Activated T-helper 2 cell treated with anti-CD3 and anti-CD28 coated beads, Interferon-gamma antibody, Interleukin-2, Interleukin-4, amounts not matched to agents 10 μg/mL and 5 μg/mL and 100 μg/mL, durations not matched to agents 14 hours and 24 hours and 36 hours (primary cell): ENCODE measurements around the gene ZNF664. TPM values are rescaled to one million over a fixed set of nuclear protein-coding genes. Genes with fewer than 3 reads are reported as not detected.

Experiments
- DNase-seq: peaks from one replicate; pipeline ENCODE4 v3.0.0; 2021; ENCODE audit warnings: low spot score
- H3K27ac Mint-ChIP-seq: one replicate; pipeline ENCODE4 v1.8.0; 2021; ENCODE audit warnings: mixed read lengths
- H3K27me3 Mint-ChIP-seq: one replicate; pipeline ENCODE4 v1.8.0; 2021; ENCODE audit warnings: low read depth, mixed read lengths
- H3K36me3 Mint-ChIP-seq: one replicate; pipeline ENCODE4 v1.8.0; 2021; ENCODE audit warnings: low read depth, mixed read lengths
- H3K4me1 Mint-ChIP-seq: one replicate; pipeline ENCODE4 v1.8.0; 2021; ENCODE audit warnings: low read depth, mixed read lengths
- H3K4me3 Mint-ChIP-seq: one replicate; pipeline ENCODE4 v1.8.0; 2021; ENCODE audit warnings: low read depth, mild to moderate bottlenecking, moderate library complexity, mixed read lengths
- H3K9me3 Mint-ChIP-seq: one replicate; pipeline ENCODE4 v1.8.0; 2021; ENCODE audit warnings: mixed read lengths
- intact Hi-C: fragments of 100-400 bp; cut with micrococcal nuclease; formaldehyde crosslinking; loops from one replicate; pipeline ENCODE4 v1.15.1; 2023
- total RNA-seq: library from RNA; stranded (reverse); gene quantifications from 2 replicates; pipeline ENCODE4 v1.2.3, GENCODE V29; 2022

ZNF664 gene
- total RNA-seq, 1 donor from 2014 or later: 63.3 TPM

GRCh38 chr12:123971770-123972456 is 1.1 kb upstream of the ZNF664 start:
- peaks cover 30% of the 10 kb centered on the region for H3K36me3 Mint-ChIP-seq
- H3K4me3 Mint-ChIP-seq: peak overlapping the region; percentile 91
- DNase-seq: peak; percentile 34
- H3K27me3 Mint-ChIP-seq: peaks cover 2% of the 10 kb centered on the region
- peak overlapping the region; percentile 74 for H3K27ac Mint-ChIP-seq
- peaks cover 29% of the 10 kb centered on the region for H3K4me1 Mint-ChIP-seq
- no peaks in the 10 kb centered on the region for H3K9me3 Mint-ChIP-seq
- intact Hi-C loops: loop anchor here (5.0 kb wide), 2 partner anchors 260 to 340 kb away; partner anchors contain the start of genes ATP6V0A2, EIF2B1 and GTF2H3

DNA sequence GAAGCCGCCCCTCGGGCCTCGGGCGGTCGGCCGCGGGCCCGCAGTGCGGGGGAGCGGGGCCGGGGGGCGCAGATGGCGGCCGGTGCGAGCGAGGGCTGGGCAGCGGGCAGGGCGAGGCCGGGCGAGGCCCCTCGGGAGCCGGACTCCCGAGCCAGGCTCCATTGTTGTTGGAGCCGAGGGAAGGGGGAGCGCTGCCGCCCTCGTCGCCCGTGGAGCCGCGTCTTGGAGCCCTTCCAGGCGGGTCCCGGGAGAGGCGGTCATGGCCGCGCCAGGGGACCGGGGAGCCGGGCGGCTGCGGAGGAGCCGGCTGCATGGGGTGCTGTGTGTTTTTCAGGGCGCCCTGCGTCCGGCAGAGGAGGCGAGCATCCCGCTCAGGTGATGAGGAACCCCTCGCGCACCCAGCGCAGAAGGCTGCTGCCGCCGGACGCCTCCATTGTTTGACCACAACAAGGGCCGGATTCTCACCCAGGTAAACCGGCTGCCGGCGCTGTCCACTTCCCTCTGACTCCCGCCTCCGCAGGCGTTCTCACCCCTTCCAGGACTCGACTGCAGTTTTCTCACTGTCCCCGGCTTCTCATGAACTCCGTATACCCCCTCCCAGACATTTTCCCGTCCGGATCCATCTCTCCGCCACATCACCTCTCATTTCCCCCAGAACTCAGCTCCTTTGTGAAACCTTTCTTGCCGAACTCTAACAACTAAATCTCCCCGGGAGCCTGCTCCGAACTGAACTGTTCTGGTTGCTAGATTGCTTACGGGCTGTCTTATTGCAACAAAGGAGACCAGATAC is 732 bp downstream of the ZNF664 start:
- intact Hi-C loops: loop anchor here (5.0 kb wide), 2 partner anchors 261 to 341 kb away; partner anchors contain the start of genes ATP6V0A2, EIF2B1 and GTF2H3
- H3K36me3 Mint-ChIP-seq: peaks cover 35% of the 10 kb centered on the region
- DNase-seq: peak; percentile 17
- H3K9me3 Mint-ChIP-seq: no peaks in the 10 kb centered on the region
- H3K27ac Mint-ChIP-seq: peak overlapping the region; percentile 58
- peak overlapping the region; percentile 96 for H3K4me3 Mint-ChIP-seq
- peaks cover 26% of the 10 kb centered on the region for H3K4me1 Mint-ChIP-seq
- H3K27me3 Mint-ChIP-seq: peaks cover 2% of the 10 kb centered on the region

DNA sequence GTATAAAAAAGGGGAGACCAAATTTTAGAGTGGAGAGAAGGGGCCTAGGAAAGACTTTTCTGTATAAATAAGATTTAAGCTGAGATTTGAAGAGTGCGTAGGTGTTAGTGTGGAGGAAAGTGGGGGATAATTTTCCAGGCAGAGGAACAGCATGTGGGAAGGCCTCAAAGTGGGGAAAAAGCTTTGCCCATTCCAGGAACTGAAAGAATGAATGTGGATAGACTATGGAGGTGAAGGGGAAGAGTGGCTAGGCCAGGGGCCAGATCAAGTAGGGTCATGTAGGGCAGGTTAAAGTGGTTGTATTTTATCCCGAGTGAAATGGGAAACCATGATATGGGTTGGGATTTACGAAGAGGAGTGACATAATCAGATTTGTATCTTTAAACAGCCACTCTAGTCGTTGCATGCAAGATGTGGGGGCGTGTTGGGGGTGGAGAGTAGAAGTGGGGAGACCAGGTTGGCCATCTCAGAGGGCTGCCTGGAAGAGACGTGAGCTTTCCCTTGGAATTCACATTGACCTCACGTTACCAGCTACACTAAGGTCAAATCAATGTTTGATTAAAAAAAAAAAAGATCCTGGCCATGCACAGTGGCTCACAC is 3.3 kb downstream of the ZNF664 start:
- H3K9me3 Mint-ChIP-seq: no peaks in the 10 kb centered on the region
- peaks cover 37% of the 10 kb centered on the region for H3K36me3 Mint-ChIP-seq
- intact Hi-C loops: no loop called here
- H3K4me3 Mint-ChIP-seq: no peak overlapping the region
- no peak overlapping the region for H3K27ac Mint-ChIP-seq
- H3K27me3 Mint-ChIP-seq: peaks cover 2% of the 10 kb centered on the region
- no peak for DNase-seq
- H3K4me1 Mint-ChIP-seq: peaks cover 21% of the 10 kb centered on the region

- peaks cover 34% of the 10 kb centered on the region for H3K36me3 Mint-ChIP-seq
- H3K9me3 Mint-ChIP-seq: no peaks in the 10 kb centered on the region
- peaks cover 16% of the 10 kb centered on the region for H3K4me1 Mint-ChIP-seq
- intact Hi-C loops: no loop called here
- no peak overlapping the region for H3K27ac Mint-ChIP-seq
- H3K27me3 Mint-ChIP-seq: no peaks in the 10 kb centered on the region
- no peak for DNase-seq
- no peak overlapping the region for H3K4me3 Mint-ChIP-seq
These were observed 6.6 kb downstream of the ZNF664 start for GRCh38 chr12:123979566-123979965.

DNA sequence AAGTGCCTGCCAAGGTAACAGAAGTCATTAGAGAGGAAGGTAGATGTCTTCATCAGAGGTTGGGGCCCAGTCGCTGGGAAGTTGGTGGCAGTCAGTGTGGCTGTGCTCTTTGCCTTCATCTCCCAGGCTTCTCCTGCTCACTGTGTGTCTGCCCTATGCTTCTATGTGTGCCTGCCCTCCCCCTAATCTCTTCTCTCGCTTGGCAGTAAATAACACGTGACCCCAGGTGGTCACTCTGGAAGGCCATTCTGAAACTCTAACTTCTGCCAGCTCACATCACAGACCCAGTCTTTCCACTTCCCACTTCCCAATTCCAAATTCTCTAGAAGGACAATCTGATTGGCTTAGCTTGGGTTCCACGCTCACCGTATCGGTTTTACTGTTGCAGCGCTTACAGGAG is 9.3 kb downstream of the ZNF664 start:
- no peaks in the 10 kb centered on the region for H3K27me3 Mint-ChIP-seq
- H3K9me3 Mint-ChIP-seq: no peaks in the 10 kb centered on the region
- intact Hi-C loops: no loop called here
- H3K4me3 Mint-ChIP-seq: no peak overlapping the region
- H3K4me1 Mint-ChIP-seq: peaks cover 12% of the 10 kb centered on the region
- H3K36me3 Mint-ChIP-seq: peaks cover 11% of the 10 kb centered on the region
- no peak overlapping the region for H3K27ac Mint-ChIP-seq
- DNase-seq: no peak

DNA sequence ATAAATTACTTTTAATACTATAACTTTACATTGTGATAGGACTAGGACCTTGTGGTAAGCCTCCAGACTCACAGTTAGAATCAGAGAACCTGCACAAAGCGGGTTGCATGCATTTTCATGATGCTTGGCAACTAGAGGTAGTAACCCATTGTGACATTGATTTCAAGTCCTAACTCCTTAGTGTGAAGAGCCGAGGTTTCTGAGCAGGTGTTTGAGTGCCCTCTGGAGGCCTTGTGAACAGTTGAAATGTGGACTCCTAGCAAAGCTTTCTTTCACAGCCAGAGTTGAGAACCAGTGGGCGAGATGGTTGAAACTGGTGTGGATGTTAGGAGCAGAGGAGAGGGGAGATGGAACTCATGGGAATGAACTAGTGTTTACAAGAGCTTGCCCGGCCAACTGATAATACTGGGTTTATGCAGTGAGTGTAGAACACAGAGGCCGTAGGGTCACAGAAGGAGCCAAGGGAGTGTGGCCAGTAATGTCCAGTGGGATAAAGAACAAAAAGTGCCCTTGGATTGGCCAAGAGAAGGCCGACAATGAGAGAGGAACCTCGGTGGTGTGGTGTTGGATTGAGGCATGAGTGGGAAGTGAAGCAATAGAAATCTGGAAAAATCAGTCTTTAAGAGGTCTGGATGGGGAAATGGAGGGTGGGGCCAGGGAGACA is 10.9 kb downstream of the ZNF664 start:
- H3K4me1 Mint-ChIP-seq: peaks cover 12% of the 10 kb centered on the region
- no peaks in the 10 kb centered on the region for H3K27me3 Mint-ChIP-seq
- intact Hi-C loops: loop anchor here (1.0 kb wide), 1 partner anchor 79 kb away; no protein-coding TSS in a partner anchor
- H3K4me3 Mint-ChIP-seq: no peak overlapping the region
- no peaks in the 10 kb centered on the region for H3K9me3 Mint-ChIP-seq
- peak; percentile 30 for DNase-seq
- no peak overlapping the region for H3K27ac Mint-ChIP-seq
- peaks cover 16% of the 10 kb centered on the region for H3K36me3 Mint-ChIP-seq

DNA sequence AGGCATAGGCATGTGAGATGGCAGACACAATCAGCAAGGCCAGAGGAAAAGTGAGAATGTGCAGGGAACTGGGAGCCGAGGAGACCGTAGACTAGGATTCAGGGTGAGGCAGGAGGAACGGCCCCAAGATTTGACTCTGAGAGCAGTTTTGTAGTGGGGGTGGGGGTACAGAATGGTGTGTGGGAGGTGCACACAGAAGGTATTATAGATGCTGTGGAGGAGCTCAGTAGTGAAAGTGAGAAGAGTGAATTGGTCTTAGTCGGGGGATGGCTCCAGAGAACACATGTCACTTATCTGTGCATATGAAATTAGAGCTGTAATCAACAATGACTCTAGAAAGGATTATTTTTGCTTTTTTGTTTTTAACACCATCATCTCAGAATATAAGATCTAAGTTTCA is 11.9 kb downstream of the ZNF664 start:
- H3K4me1 Mint-ChIP-seq: peaks cover 12% of the 10 kb centered on the region
- H3K27ac Mint-ChIP-seq: no peak overlapping the region
- peaks cover 20% of the 10 kb centered on the region for H3K36me3 Mint-ChIP-seq
- intact Hi-C loops: loop anchor here (1.0 kb wide), 1 partner anchor 80 kb away; no protein-coding TSS in a partner anchor
- no peaks in the 10 kb centered on the region for H3K9me3 Mint-ChIP-seq
- no peak overlapping the region for H3K4me3 Mint-ChIP-seq
- H3K27me3 Mint-ChIP-seq: no peaks in the 10 kb centered on the region
- DNase-seq: no peak

DNA sequence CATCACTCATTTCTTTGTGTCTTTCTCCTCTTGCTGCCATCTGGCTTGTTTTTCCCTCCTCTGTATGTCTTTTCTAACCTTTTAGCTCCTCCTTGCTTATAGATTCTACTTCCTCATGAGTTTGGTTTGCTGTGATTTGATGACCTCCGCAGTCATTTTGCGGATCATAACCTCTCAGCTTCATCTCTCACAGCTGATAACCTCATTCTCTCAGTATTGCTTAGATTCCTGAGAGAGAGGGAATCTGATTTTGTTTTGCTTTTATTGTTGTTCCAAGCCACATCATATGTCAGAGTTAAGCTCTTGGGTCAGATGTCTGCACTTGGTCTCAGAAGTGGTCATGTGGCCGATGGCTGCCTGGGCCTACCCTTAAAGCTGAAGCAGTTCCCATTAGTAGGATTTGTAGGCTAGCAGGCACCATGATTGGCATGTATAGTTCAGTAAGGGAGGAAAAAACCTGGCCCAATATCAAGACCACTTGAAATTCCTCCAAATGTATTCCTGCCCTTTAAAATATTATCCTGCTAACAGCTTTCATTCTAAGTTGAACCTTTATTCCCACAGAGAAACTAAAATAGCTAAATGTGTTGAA is 13.5 kb downstream of the ZNF664 start:
- H3K36me3 Mint-ChIP-seq: peaks cover 32% of the 10 kb centered on the region
- no peaks in the 10 kb centered on the region for H3K27me3 Mint-ChIP-seq
- no peak overlapping the region for H3K4me3 Mint-ChIP-seq
- peaks cover 17% of the 10 kb centered on the region for H3K4me1 Mint-ChIP-seq
- no peak for DNase-seq
- H3K27ac Mint-ChIP-seq: no peak overlapping the region
- no peaks in the 10 kb centered on the region for H3K9me3 Mint-ChIP-seq
- intact Hi-C loops: no loop called here

GRCh38 chr12:123987022-123987421 is 14.0 kb downstream of the ZNF664 start:
- H3K4me1 Mint-ChIP-seq: peaks cover 17% of the 10 kb centered on the region
- DNase-seq: no peak
- H3K9me3 Mint-ChIP-seq: no peaks in the 10 kb centered on the region
- peaks cover 35% of the 10 kb centered on the region for H3K36me3 Mint-ChIP-seq
- intact Hi-C loops: no loop called here
- H3K4me3 Mint-ChIP-seq: no peak overlapping the region
- no peaks in the 10 kb centered on the region for H3K27me3 Mint-ChIP-seq
- no peak overlapping the region for H3K27ac Mint-ChIP-seq

DNA sequence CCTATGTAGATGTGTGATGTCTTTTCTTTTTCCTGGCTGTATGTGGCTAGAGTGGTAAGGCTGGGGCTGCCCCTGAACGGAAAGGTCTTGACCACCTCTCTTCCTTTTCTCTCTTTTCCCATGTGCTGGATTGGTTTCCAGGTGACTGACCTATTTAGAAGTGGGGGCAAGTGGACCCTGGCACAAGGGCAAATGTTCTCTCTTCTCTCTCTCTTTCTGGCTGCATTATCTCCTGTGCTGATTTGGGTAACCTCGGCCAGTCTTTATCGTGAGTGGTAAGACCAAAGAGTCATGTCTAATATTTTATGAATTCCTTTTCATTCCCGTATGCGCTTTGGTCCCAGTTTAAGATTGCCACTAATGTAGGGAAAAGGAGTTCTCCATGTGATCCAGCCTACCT is 16.2 kb downstream of the ZNF664 start:
- no peaks in the 10 kb centered on the region for H3K27me3 Mint-ChIP-seq
- H3K4me1 Mint-ChIP-seq: peaks cover 13% of the 10 kb centered on the region
- no peak overlapping the region for H3K4me3 Mint-ChIP-seq
- H3K36me3 Mint-ChIP-seq: peaks cover 37% of the 10 kb centered on the region
- intact Hi-C loops: no loop called here
- H3K9me3 Mint-ChIP-seq: no peaks in the 10 kb centered on the region
- DNase-seq: no peak
- no peak overlapping the region for H3K27ac Mint-ChIP-seq

GRCh38 chr12:123989753-123990152 is 16.7 kb downstream of the ZNF664 start:
- Mint-ChIP-seq H3K4me3 (no peak overlapping the region), H3K27me3 (no peaks in the 10 kb centered on the region), H3K36me3 (peaks cover 37% of the 10 kb centered on the region), H3K4me1 (peaks cover 13% of the 10 kb centered on the region), H3K27ac (no peak overlapping the region), H3K9me3 (no peaks in the 10 kb centered on the region)
- no peak for DNase-seq
- intact Hi-C loops: no loop called here

DNA sequence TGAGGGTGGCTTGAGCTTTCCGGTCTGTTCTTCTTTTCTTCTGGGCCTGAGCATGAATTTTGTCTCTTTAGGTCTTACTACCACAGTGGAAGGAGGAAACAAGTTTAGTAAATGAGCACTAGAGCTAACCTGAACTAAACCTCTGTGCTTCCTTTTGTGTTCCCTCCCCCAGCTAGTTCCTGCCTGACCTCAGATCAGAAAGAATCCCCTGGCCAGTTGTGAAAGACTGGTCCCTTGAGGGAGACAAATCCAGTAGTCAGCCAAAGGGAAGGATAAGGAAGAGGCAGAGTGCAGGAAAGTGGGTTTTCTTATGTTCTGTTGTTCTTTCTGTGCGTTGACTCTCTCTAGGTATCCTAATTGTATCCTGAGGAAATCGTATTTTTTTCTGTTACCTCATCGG is 17.5 kb downstream of the ZNF664 start:
- no peaks in the 10 kb centered on the region for H3K9me3 Mint-ChIP-seq
- intact Hi-C loops: no loop called here
- H3K27ac Mint-ChIP-seq: no peak overlapping the region

More for the DNA sequence above, 17.5 kb downstream of the ZNF664 start:
- H3K4me1 Mint-ChIP-seq: peaks cover 14% of the 10 kb centered on the region
- H3K36me3 Mint-ChIP-seq: peaks cover 39% of the 10 kb centered on the region
- no peak for DNase-seq
- no peaks in the 10 kb centered on the region for H3K27me3 Mint-ChIP-seq
- no peak overlapping the region for H3K4me3 Mint-ChIP-seq
